Measurements from ENCODE around the gene DUOXA1.
"Not testable (repeated sequence)": the region's sequence is repeated elsewhere in the genome, so short reads cannot be mapped to it uniquely, and the experiment has no call there.

DUOXA1 gene

GRCh38 chr15:45093013-45093412 is 36.7 kb downstream of the DUOXA1 start:
- no peak for DNase-seq (ENCODE audit: low read depth in 3 of 3, low spot score in 1 of 3)

GRCh38 chr15:45091576-45091975 is 38.1 kb downstream of the DUOXA1 start:
- no peak for DNase-seq (ENCODE audit: low read depth in 3 of 3, low spot score in 1 of 3)

- no peak for DNase-seq (ENCODE audit: low read depth in 3 of 3, low spot score in 1 of 3)
These were observed 38.5 kb downstream of the DUOXA1 start for GRCh38 chr15:45091161-45091560.

GRCh38 chr15:45089712-45090373 is 39.8 kb downstream of the DUOXA1 start:
- DNase-seq (ENCODE audit: low read depth in 3 of 3, low spot score in 1 of 3), result no peak

- DNase-seq (ENCODE audit: low read depth in 3 of 3, low spot score in 1 of 3), result no peak
These were observed 40.6 kb downstream of the DUOXA1 start for GRCh38 chr15:45088801-45089711.

- DNase-seq (ENCODE audit: low read depth in 3 of 3, low spot score in 1 of 3), result no peak
These were observed 42.2 kb downstream of the DUOXA1 start for GRCh38 chr15:45087513-45087912.

GRCh38 chr15:45084163-45084562 is 45.5 kb downstream of the DUOXA1 start:
- no peak for DNase-seq (ENCODE audit: low read depth in 3 of 3, low spot score in 1 of 3)

GRCh38 chr15:45083223-45083622 is 46.5 kb downstream of the DUOXA1 start:
- no peak for DNase-seq (ENCODE audit: low read depth in 3 of 3, low spot score in 1 of 3)

- not testable (repeated sequence) for DNase-seq (ENCODE audit: low read depth in 3 of 3, low spot score in 1 of 3)
These were observed 47.3 kb downstream of the DUOXA1 start for GRCh38 chr15:45082412-45082811.

- not testable (repeated sequence) for DNase-seq (ENCODE audit: low read depth in 3 of 3, low spot score in 1 of 3)
These were observed 49.1 kb downstream of the DUOXA1 start for GRCh38 chr15:45080593-45080992.

- not testable (repeated sequence) for DNase-seq (ENCODE audit: low read depth in 3 of 3, low spot score in 1 of 3)
These were observed 49.9 kb downstream of the DUOXA1 start for GRCh38 chr15:45079628-45080246.

- not testable (repeated sequence) for DNase-seq (ENCODE audit: low read depth in 3 of 3, low spot score in 1 of 3)
These were observed 50.5 kb downstream of the DUOXA1 start for GRCh38 chr15:45079201-45079600.

- DNase-seq (ENCODE audit: low read depth in 3 of 3, low spot score in 1 of 3), result not testable (repeated sequence)
These were observed 52.3 kb downstream of the DUOXA1 start for GRCh38 chr15:45077391-45077790.

GRCh38 chr15:45075440-45076320 is 54.0 kb downstream of the DUOXA1 start:
- DNase-seq (ENCODE audit: low read depth in 3 of 3, low spot score in 1 of 3), result not testable (repeated sequence)

GRCh38 chr15:45073602-45074001 is 56.1 kb downstream of the DUOXA1 start:
- DNase-seq (ENCODE audit: low read depth in 3 of 3, low spot score in 1 of 3), result not testable (repeated sequence)

GRCh38 chr15:45069942-45070360 is 59.7 kb downstream of the DUOXA1 start:
- DNase-seq (ENCODE audit: low read depth in 3 of 3, low spot score in 1 of 3), result not testable (repeated sequence)
